CD4-positive, alpha-beta T cell treated with Interleukin-6 for 4 hours (primary cell): ENCODE data around the gene CAMK1D.
A peak's percentile ranks its signal among the peaks of the same experiment; 100 is the strongest.

Experiments used
- DNase-seq: peaks from one replicate; pipeline ENCODE4 v3.0.0-alpha.2; 2020; ENCODE audit warnings: mixed read lengths

Gene CAMK1D

GRCh38 chr10:12405342-12406320 is 56.3 kb downstream of the CAMK1D start:
- no peak for DNase-seq

GRCh38 chr10:12406764-12407400 is 57.5 kb downstream of the CAMK1D start:
- DNase-seq, result no peak

GRCh38 chr10:12408472-12408871 is 59.1 kb downstream of the CAMK1D start:
- no peak for DNase-seq

GRCh38 chr10:12409161-12409560 is 59.8 kb downstream of the CAMK1D start:
- no peak for DNase-seq

GRCh38 chr10:12409613-12410012 is 60.3 kb downstream of the CAMK1D start:
- DNase-seq, result no peak

- DNase-seq, result peak; percentile 29
These were observed 63.5 kb downstream of the CAMK1D start for GRCh38 chr10:12412666-12413368.

- no peak for DNase-seq
These were observed 64.0 kb downstream of the CAMK1D start for GRCh38 chr10:12413369-12413711.

- no peak for DNase-seq
These were observed 65.1 kb downstream of the CAMK1D start for GRCh38 chr10:12414278-12414989.

GRCh38 chr10:12416344-12417050 is 67.2 kb downstream of the CAMK1D start:
- no peak for DNase-seq

- no peak for DNase-seq
These were observed 68.0 kb downstream of the CAMK1D start for GRCh38 chr10:12417331-12417730.

GRCh38 chr10:12418000-12418399 is 68.7 kb downstream of the CAMK1D start:
- no peak for DNase-seq

- no peak for DNase-seq
These were observed 69.4 kb downstream of the CAMK1D start for GRCh38 chr10:12418725-12419261.

- DNase-seq, result peak; percentile 74
These were observed 70.0 kb downstream of the CAMK1D start for GRCh38 chr10:12419262-12419847.

GRCh38 chr10:12420530-12421120 is 71.3 kb downstream of the CAMK1D start:
- DNase-seq, result no peak

- no peak for DNase-seq
These were observed 72.8 kb downstream of the CAMK1D start for GRCh38 chr10:12422189-12422588.

GRCh38 chr10:12423896-12424295 is 74.5 kb downstream of the CAMK1D start:
- DNase-seq, result no peak

GRCh38 chr10:12427276-12427675 is 77.9 kb downstream of the CAMK1D start:
- no peak for DNase-seq

GRCh38 chr10:12428447-12429135 is 79.2 kb downstream of the CAMK1D start:
- DNase-seq, result no peak

- no peak for DNase-seq
These were observed 81.1 kb downstream of the CAMK1D start for GRCh38 chr10:12430406-12430982.
